MM.1S (cell line): ENCODE measurements around the gene MID1.

Source experiments
- CTCF ChIP-seq: fragments of 300-600 bp; sonication (generic); IDR thresholded peaks from 2 replicates; pipeline ENCODE4 v1.5.1; 2016; ENCODE audit warnings: antibody characterized with exemption, low read length, mixed read lengths
- EZH2 ChIP-seq: fragments of 300-600 bp; sonication (generic); optimal IDR thresholded peaks from 2 replicates; pipeline ENCODE3; 2017; ENCODE audit warnings: low read depth, mild to moderate bottlenecking, antibody characterized with exemption, low read length, mixed read lengths
- EZH2phosphoT487 ChIP-seq: fragments of 300-600 bp; sonication (generic); IDR thresholded peaks from 2 replicates; pipeline ENCODE4 v1.6.1; 2018; ENCODE audit warnings: antibody characterized with exemption, low read length

- TF ChIP-seq CTCF (no peak), EZH2phosphoT487 (no peak), EZH2 (no peak)
Measured at GRCh38 chrX:10526451-10526850, 93.9 kb downstream of the MID1 start.
